Esophagus squamous epithelium (tissue), 5 donors: ENCODE measurements around the gene GSPT1. TPM values are rescaled to one million over a fixed set of nuclear protein-coding genes. Genes with fewer than 3 reads are reported as not detected.
A peak's percentile ranks its signal among the peaks of the same experiment; 100 is the strongest.
"Not testable (repeated sequence)": the region's sequence is repeated elsewhere in the genome, so short reads cannot be mapped to it uniquely, and the experiment has no call there.

Source experiments
- DNase-seq: peaks from one replicate; lab custom pipeline; 2025; lab: John Stamatoyannopoulos, UW
- H3K27ac ChIP-seq, 4 donors: fragments of 200-600 bp; sonication (generic); one replicate each; pipeline ENCODE4 v1.5.1; 2016 to 2019; ENCODE audit warnings: mild to moderate bottlenecking in 1 of 4
- H3K27me3 ChIP-seq, 4 donors: fragments of 200-600 bp; sonication (generic); 1 replicate in 3 of 4; 2 replicates in 1 of 4; pipeline versions ENCODE4 v1.5.1 to v1.6.0; 2017 to 2021; ENCODE audit warnings: antibody characterized with exemption in 1 of 4
- H3K36me3 ChIP-seq, 3 donors: fragments of 200-600 bp; sonication (generic); one replicate each; pipeline ENCODE4 v1.5.1; 2016 to 2019
- H3K4me1 ChIP-seq, 3 donors: fragments of 200-600 bp; sonication (generic); one replicate each; pipeline ENCODE4 v1.5.1; 2017 to 2019
- H3K4me3 ChIP-seq, 4 donors: fragments of 200-600 bp; sonication (generic); 1 replicate in 3 of 4; 2 replicates in 1 of 4; pipeline ENCODE4 v1.5.1; 2016 to 2019; ENCODE audit warnings: mild to moderate bottlenecking in 2 of 4, moderate library complexity in 1 of 4
- H3K9me3 ChIP-seq, 3 donors: fragments of 200-600 bp; sonication (generic); one replicate each; pipeline ENCODE4 v1.5.1; 2016 to 2019
- CTCF ChIP-seq, 6 experiments: fragments of 450-650 bp in 4 of 6; fragments of 200-600 bp in 2 of 6; sonication (generic) in 2 of 6; IDR thresholded peaks; one replicate each; pipeline ENCODE4 v1.5.1; 2016 to 2019; ENCODE audit warnings: antibody characterized with exemption in 6 of 6, mild to moderate bottlenecking in 4 of 6, moderate library complexity in 4 of 6
- POLR2A ChIP-seq, 4 donors: fragments of 450-650 bp; IDR thresholded peaks; one replicate each; pipeline ENCODE4 v1.6.1; 2017; ENCODE audit warnings: antibody characterized with exemption in 4 of 4, mild to moderate bottlenecking in 4 of 4, moderate library complexity in 3 of 4
- WGBS, 2 donors: methylation state at CpG; one replicate each; pipeline ENCODE4 v1.1.5; 2018; 5-methylcytosine and 5-hydroxymethylcytosine counted together
- intact Hi-C: fragments of 100-400 bp; cut with DNase I; formaldehyde crosslinking; loops from one replicate; pipeline ENCODE4 v1.15.0; 2022
- total RNA-seq, 4 donors: library from RNA; depleted of rRNA; stranded (reverse); fragments of >200 nt; gene quantifications; one replicate each; pipeline ENCODE4 v1.1.0, GENCODE V29; 2016
- donor health status: DM: yes; HTN: yes; CAD: no.

Gene GSPT1
- 10 to 100 TPM; 55.5 to 99.0 (median 78.2) TPM for total RNA-seq

- peak; percentile 97 for DNase-seq
- Histone ChIP-seq H3K27me3 (no peaks in the 10 kb centered on the region), H3K27ac (peak within 1 kb of the TSS; percentile 96 to 99 (median 97)), H3K4me3 (peak within 1 kb of the TSS; percentile 66 to 97 (median 90)), H3K9me3 (no peaks in the 10 kb centered on the region), H3K4me1 (peaks cover 9 to 52% (median 30%) of the 10 kb centered on the region in 3 donors), H3K36me3 (no peaks in the 10 kb centered on the region)
- intact Hi-C loops: no loop called here
- peak in 3 of 4 donors; percentile 75 to 93 (median 85) for TF ChIP-seq POLR2A (IDR thresholded peaks at IDR 0.05)
- peak; percentile 11 to 68 (median 29) for TF ChIP-seq CTCF (IDR thresholded peaks at IDR 0.05)
- WGBS, 2 donors: 2% methylated on average over 12 to 29 of the region's 84 CpGs
Measured at GRCh38 chr16:11915644-11916523, at the start of gene GSPT1. Gene GSPT1, minus strand, starts transcription at chr16:11915956. Its CDS starts 236 bp downstream, at chr16:11915720.

GRCh38 chr16:11964761-11965551 is 49.2 kb upstream of the GSPT1 start, which contains the start of gene TNFRSF17:
Gene TNFRSF17, plus strand, starts transcription at chr16:11965210. Its CDS starts 115 bp downstream, at chr16:11965325.
- TF ChIP-seq POLR2A (IDR thresholded peaks at IDR 0.05) (no peak), CTCF (IDR thresholded peaks at IDR 0.05) (no peak)
- no peaks in the 10 kb centered on the region for H3K9me3 ChIP-seq
- H3K27ac ChIP-seq: peak within 1 kb of the TSS in 1 of 4 donors; percentile 19
- 45 to 51% methylated on average over 9 of the region's 9 CpGs for WGBS, 2 donors
- H3K4me1 ChIP-seq: peaks cover 0 to 9% (median 0%) of the 10 kb centered on the region in 3 donors
- no peak for DNase-seq
- intact Hi-C loops: no loop called here
- H3K4me3 ChIP-seq: no peak within 1 kb of the TSS
- no peaks in the 10 kb centered on the region for H3K27me3 ChIP-seq
- H3K36me3 ChIP-seq: no peaks in the 10 kb centered on the region

- no peak for TF ChIP-seq CTCF (IDR thresholded peaks at IDR 0.05)
- no peak for TF ChIP-seq POLR2A (IDR thresholded peaks at IDR 0.05)
- Histone ChIP-seq H3K9me3 (no peaks in the 10 kb centered on the region), H3K36me3 (no peaks in the 10 kb centered on the region), H3K4me1 (peaks cover 0 to 15% (median 0%) of the 10 kb centered on the region in 3 donors), H3K4me3 (no peak overlapping the region), H3K27me3 (no peaks in the 10 kb centered on the region), H3K27ac (no peak overlapping the region)
- WGBS, 2 donors: 61 to 73% methylated on average over 4 to 5 of the region's 6 CpGs
- no peak for DNase-seq
- intact Hi-C loops: no loop called here
Measured at GRCh38 chr16:11963706-11964105, 48.0 kb upstream of the GSPT1 start.

GRCh38 chr16:11962978-11963377 is 47.2 kb upstream of the GSPT1 start:
- intact Hi-C loops, H3K27me3 ChIP-seq, H3K4me3 ChIP-seq, H3K36me3 ChIP-seq, DNase-seq, H3K27ac ChIP-seq, H3K9me3 ChIP-seq: not testable (repeated sequence)
- peaks cover 0 to 18% (median 0%) of the 10 kb centered on the region in 3 donors for H3K4me1 ChIP-seq
- 78 to 90% methylated on average over 11 of the region's 11 CpGs for WGBS, 2 donors

GRCh38 chr16:11962457-11962856 is 46.7 kb upstream of the GSPT1 start:
- H3K27me3 ChIP-seq, H3K27ac ChIP-seq, intact Hi-C loops, H3K4me3 ChIP-seq, H3K9me3 ChIP-seq, DNase-seq, H3K36me3 ChIP-seq: not testable (repeated sequence)
- H3K4me1 ChIP-seq: peaks cover 0 to 18% (median 0%) of the 10 kb centered on the region in 3 donors
- WGBS, 2 donors: 73 to 84% methylated on average over 5 of the region's 5 CpGs
